Activated CD8-positive, alpha-beta T cell treated with anti-CD3 and anti-CD28 coated beads, Interleukin-2, amount 10 ng/mL, durations not matched to agents 7 days and 5 days (primary cell): ENCODE data around the gene DHX34. TPM values are rescaled to one million over a fixed set of nuclear protein-coding genes. Genes with fewer than 3 reads are reported as not detected.
"Not testable (repeated sequence)": the region's sequence is repeated elsewhere in the genome, so short reads cannot be mapped to it uniquely, and the experiment has no call there.

Experiments used
- ATAC-seq: fragments of 150-1000 bp; cut with Tn5 transposase; one replicate; pipeline ENCODE4 v1.10.0; 2021; ENCODE audit warnings: moderate library complexity
- CTCF ChIA-PET: fragments of 350-600 bp; sonication (Branson Sonifier 250); formaldehyde crosslinking; loops from one replicate; lab custom pipeline; 2021; ENCODE audit warnings: antibody characterized with exemption; lab: Charles Lee
- POLR2A ChIA-PET: fragments of 350-600 bp; sonication (Branson Sonifier 250); formaldehyde crosslinking; loops from one replicate; lab custom pipeline; 2021; ENCODE audit warnings: antibody characterized with exemption; lab: Charles Lee
- DNase-seq: peaks from one replicate; pipeline ENCODE4 v3.0.0-alpha.2; 2020
- H3K27ac Mint-ChIP-seq: one replicate; pipeline ENCODE4 v1.8.0; 2021; ENCODE audit warnings: mild to moderate bottlenecking, mixed read lengths
- H3K27me3 Mint-ChIP-seq: one replicate; pipeline ENCODE4 v1.8.0; 2021; ENCODE audit warnings: low read depth, mixed read lengths
- H3K36me3 Mint-ChIP-seq: one replicate; pipeline ENCODE4 v1.8.0; 2021; ENCODE audit warnings: low read depth, mixed read lengths
- H3K4me1 Mint-ChIP-seq: one replicate; pipeline ENCODE4 v1.8.0; 2021; ENCODE audit warnings: low read depth, mixed read lengths
- H3K4me3 Mint-ChIP-seq: one replicate; pipeline ENCODE4 v1.8.0; 2021; ENCODE audit warnings: mild to moderate bottlenecking, mixed read lengths
- H3K9me3 Mint-ChIP-seq: one replicate; pipeline ENCODE4 v1.8.0; 2022; ENCODE audit warnings: mixed read lengths; ENCODE audit not compliant: insufficient read depth
- total RNA-seq, 2 experiments: library from RNA; stranded (reverse); gene quantifications; one replicate each; pipeline ENCODE4 v1.2.3, GENCODE V29; 2021

The DHX34 gene
- total RNA-seq, 2 experiments from 2014 or later: 12.6 to 13.1 TPM

DNA sequence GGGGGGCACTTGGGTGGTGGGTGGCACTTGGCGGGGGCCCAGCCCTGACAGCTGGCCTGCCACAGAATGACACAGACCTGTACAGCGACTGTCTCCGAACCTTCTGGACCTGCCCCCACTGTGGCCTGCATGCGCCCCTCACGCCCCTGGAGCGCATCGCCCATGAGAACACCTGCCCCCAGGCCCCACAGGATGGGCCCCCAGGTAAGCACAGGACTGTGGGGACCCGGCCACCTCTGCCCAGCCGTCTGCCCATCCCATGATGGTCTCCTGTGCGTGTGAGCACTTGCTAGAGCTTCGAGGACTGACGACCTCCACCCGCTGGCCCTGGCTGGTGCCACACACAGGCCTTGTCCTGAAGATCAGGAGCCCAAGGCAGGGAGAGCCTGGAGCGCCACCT, 32.0 kb downstream of the DHX34 start:
- DNase-seq: no peak
- H3K27ac Mint-ChIP-seq: peak overlapping the region; percentile 68
- ChIA-PET POLR2A (no interaction called here), CTCF (interaction anchor here (0.6 to 3.5 kb wide), 2 partner anchors 32 to 46 kb away, joined by 3 to 10 read pairs; partner anchors contain the start of gene DHX34)
- no peaks in the 10 kb centered on the region for H3K27me3 Mint-ChIP-seq
- peaks cover 30% of the 10 kb centered on the region for H3K4me1 Mint-ChIP-seq
- ATAC-seq: no peak
- no peak overlapping the region for H3K4me3 Mint-ChIP-seq
- H3K36me3 Mint-ChIP-seq: peaks cover 14% of the 10 kb centered on the region
- no peaks in the 10 kb centered on the region for H3K9me3 Mint-ChIP-seq

DNA sequence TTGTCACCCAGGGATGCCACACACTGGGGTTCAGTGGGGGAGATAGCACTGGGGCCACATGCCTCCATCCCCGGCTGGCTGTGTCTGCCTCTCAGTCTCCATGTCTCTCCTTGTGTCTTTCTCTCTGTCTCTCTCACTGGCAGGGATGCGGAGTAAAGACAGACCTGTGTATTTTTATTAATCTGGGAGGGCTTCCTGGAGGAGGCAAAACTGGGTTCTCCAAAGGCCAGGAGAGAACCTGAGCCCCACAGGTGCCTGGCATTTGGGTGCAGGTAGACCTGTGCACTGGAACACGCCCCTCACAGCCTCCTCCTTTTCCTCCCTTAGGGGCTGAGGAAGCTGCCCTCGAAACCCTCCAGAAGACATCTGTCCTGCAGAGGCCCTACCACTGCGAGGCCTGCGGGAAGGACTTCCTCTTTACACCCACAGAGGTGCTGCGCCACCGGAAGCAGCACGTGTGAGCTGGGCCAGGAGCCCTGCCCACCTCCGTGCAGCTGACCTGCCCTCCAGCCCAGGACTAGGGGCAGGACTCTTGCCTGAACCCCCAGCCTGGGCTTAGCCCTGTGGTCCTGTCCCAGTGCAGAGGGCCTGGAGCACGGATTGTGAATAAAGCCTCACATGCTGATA, 32.7 kb downstream of the DHX34 start:
- Mint-ChIP-seq H3K27me3 (no peaks in the 10 kb centered on the region), H3K36me3 (peaks cover 14% of the 10 kb centered on the region), H3K27ac (peak overlapping the region; percentile 68), H3K9me3 (no peaks in the 10 kb centered on the region), H3K4me3 (no peak overlapping the region), H3K4me1 (peaks cover 30% of the 10 kb centered on the region)
- peak; percentile 63 for DNase-seq
- ATAC-seq: peak; percentile 73
- ChIA-PET POLR2A (no interaction called here), CTCF (interaction anchor here (0.6 to 3.5 kb wide), 3 partner anchors 10 to 47 kb away, joined by 3 to 10 read pairs (median 3); partner anchors contain the start of gene DHX34)

DNA sequence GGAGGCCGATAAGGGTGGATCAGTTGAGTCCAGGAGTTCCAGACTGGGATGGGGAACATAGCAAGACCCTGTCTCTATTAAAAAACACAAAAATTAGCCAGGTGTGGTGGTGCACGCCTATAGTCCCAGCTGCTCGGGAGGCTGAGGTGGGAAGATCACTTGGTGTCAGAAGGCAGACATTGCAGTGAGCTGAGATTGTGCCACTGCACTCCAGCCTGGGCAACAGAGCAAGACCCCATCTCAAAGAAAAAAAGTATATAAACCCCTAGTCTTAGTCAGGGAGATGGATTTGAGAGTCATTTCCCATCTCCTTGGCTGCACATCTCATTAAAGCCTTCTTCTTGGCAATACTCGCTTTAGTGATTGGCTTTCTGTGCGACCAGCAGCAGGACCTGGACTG, 34.8 kb downstream of the DHX34 start:
- ATAC-seq, H3K27ac Mint-ChIP-seq, H3K9me3 Mint-ChIP-seq, H3K4me3 Mint-ChIP-seq, DNase-seq, H3K27me3 Mint-ChIP-seq, POLR2A ChIA-PET: not testable (repeated sequence)
- CTCF ChIA-PET: interaction anchor here (3.5 kb wide), 1 partner anchor 35 kb away, joined by 10 read pairs; the partner anchor contains the start of gene DHX34
- Mint-ChIP-seq H3K36me3 (peaks cover 14% of the 10 kb centered on the region), H3K4me1 (peaks cover 30% of the 10 kb centered on the region)

DNA sequence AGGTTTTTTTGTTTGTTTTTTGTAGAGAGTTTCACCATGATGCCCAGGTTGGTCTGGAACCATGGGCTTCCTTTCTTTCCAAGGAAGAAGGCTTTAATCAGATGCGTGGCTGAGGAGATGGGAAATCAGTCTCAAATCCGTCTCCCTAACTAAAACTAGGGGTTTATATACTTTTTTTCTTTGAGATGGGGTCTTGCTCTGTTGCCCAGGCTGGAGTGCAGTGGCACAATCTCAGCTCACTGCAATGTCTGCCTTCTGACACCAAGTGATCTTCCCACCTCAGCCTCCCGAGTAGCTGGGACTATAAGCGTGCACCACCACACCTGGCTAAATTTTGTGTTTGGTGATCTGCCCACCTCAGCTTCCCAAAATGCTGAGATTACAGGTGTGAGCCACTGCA, 35.4 kb downstream of the DHX34 start:
- Mint-ChIP-seq H3K36me3 (peaks cover 14% of the 10 kb centered on the region), H3K4me1 (peaks cover 30% of the 10 kb centered on the region)
- H3K9me3 Mint-ChIP-seq, H3K27ac Mint-ChIP-seq, H3K27me3 Mint-ChIP-seq, DNase-seq, H3K4me3 Mint-ChIP-seq, ATAC-seq: not testable (repeated sequence)
- ChIA-PET POLR2A (interaction anchor here (0.7 kb wide), 1 partner anchor 351 kb away, joined by 3 read pairs; no protein-coding TSS in a partner anchor), CTCF (interaction anchor here (0.9 to 3.5 kb wide), 3 partner anchors 35 to 36 kb away, joined by 3 to 10 read pairs (median 4); partner anchors contain the start of gene DHX34)

DNA sequence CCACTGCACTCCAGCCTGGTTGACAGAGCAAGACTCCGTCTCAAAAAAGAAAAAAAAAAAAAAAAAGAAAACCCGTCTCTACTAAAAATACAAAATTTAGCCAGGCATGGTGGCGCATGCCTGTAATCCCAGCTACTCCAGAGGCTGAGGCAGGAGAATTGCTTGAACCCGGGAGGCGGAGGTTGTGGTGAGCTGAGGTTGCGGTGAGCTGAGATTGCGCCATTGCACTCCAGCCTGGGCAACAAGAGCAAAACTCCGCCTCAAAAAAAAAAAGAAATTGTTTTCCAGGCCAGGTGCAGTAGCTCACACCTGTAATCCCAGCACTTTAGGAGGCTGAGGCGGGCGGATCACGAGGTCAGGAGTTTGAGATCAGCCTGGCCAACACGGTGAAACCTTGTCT, 37.5 kb downstream of the DHX34 start:
- H3K9me3 Mint-ChIP-seq, H3K27ac Mint-ChIP-seq, DNase-seq, H3K36me3 Mint-ChIP-seq, POLR2A ChIA-PET, H3K4me3 Mint-ChIP-seq, H3K27me3 Mint-ChIP-seq, ATAC-seq, CTCF ChIA-PET: not testable (repeated sequence)
- peaks cover 19% of the 10 kb centered on the region for H3K4me1 Mint-ChIP-seq

DNA sequence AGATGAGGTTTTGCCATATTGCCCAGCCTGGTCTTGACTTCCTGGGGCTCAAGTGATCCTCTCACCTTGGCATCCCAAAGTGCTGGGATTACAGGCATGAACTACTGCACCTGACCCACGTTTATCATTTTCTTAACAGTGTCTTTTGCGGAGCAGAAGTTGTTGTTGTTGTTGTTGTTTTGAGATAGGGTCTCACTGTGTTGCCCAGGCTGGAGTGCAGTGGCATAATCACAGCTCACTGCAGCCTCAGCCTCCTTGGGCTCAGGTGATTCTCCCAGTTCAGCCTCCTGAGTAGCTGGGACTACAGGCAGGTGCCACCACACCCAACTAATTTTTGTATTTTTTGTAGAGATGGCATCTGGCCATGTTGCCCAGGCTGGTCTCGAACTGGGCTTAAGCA, 38.5 kb downstream of the DHX34 start:
- H3K4me3 Mint-ChIP-seq, POLR2A ChIA-PET, H3K4me1 Mint-ChIP-seq, H3K9me3 Mint-ChIP-seq, H3K36me3 Mint-ChIP-seq, CTCF ChIA-PET, ATAC-seq, H3K27me3 Mint-ChIP-seq, DNase-seq, H3K27ac Mint-ChIP-seq: not testable (repeated sequence)

DNA sequence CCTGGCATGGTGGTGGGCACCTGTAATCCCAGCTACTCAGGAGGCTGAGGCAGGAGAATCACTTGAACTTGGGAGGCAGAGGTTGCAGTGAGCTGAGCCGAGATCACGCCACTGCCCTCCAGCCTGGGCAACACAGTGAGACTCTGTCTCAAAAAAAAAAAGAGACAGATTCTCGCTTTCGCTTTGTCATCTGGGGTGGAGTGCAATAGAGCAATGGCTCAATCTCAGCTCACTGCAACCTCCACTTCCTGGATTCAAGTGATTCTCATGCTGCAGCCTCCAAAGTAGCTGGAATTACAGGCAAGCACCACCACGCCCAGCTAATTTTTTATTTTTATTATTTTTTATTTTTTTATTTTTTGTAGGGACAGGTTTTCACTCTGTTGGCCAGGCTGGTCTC, 39.6 kb downstream of the DHX34 start:
- CTCF ChIA-PET: interaction anchor here (0.9 kb wide), 1 partner anchor 93 kb away, joined by 5 read pairs; no protein-coding TSS in a partner anchor
- H3K4me1 Mint-ChIP-seq, DNase-seq, H3K9me3 Mint-ChIP-seq, H3K27ac Mint-ChIP-seq, H3K4me3 Mint-ChIP-seq, POLR2A ChIA-PET, H3K36me3 Mint-ChIP-seq, ATAC-seq, H3K27me3 Mint-ChIP-seq: not testable (repeated sequence)

DNA sequence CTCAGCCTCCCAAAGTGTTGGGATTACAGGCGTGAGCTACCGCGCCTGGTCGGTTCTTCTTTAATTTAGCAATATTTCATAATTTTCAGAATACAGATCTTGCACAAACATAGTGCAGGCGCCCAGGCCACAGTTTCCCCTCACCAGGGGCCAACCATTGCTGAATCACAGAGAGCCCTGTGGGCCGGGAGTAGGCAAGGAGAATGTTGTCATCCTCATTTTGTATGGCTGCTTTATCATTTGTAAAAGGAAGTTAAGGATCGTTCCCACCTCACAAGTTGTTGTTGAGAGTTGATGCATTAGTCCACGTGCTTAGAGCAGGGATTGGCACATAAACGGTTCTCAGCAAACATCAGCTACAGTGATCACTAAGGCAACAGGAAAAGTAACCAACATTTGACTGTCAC, 40.0 kb downstream of the DHX34 start:
- H3K36me3 Mint-ChIP-seq: no peaks in the 10 kb centered on the region

DNA sequence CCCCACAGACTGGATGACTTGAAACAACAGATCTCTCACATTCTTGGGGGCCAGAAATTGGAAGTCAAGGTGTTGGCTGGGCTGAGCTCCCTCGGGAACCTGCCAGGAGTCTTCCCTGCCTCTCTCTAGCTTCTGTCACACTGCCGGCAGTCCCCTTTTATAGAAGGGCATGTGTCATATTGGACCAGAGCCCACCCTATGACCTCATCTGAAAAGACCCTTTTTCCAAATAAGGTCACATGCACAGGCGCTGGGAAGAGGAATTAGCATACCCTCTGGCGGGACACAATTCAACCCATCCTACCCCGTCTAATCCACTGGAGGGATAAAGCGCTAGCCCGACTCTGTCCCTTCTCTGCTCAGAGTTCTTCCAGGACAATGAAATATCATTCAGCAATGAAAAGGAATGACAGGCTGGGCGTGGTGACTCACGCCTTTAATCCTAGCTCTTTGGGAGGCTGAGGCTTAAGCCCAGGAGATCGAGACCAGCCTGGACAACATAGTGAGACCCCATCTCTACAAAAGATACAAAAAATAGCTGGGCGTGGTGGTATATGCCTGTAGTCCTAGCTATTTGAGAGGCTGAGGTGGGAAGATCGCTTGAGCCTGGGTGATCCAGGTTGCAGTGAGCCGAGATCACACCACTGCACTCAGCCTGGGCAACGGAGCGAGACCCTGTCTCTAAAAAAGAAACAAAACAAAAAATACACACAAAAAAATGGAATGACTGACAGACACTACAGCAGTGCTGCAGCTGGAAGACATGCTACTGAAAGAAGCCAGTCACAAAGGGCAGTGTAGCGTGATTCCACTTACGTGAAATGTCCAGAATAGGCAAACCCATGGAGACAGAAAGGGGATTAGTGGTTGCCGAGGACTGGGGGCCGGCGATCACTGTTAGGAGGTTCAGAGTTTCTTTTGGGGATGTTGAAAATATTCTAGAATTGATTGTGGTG, 41.7 kb downstream of the DHX34 start:
- DNase-seq (no peak), ATAC-seq (no peak)
- H3K9me3 Mint-ChIP-seq: no peaks in the 10 kb centered on the region
- H3K36me3 Mint-ChIP-seq: no peaks in the 10 kb centered on the region
- CTCF ChIA-PET: interaction anchor here (0.7 to 3.4 kb wide), 34 partner anchors 8 to 378 kb away, joined by 3 to 49 read pairs (median 3); partner anchors contain the start of genes DHX34 and INAFM1
- H3K4me1 Mint-ChIP-seq: peaks cover 4% of the 10 kb centered on the region
- H3K27ac Mint-ChIP-seq: no peak overlapping the region
- peaks cover 4% of the 10 kb centered on the region for H3K27me3 Mint-ChIP-seq
- no peak overlapping the region for H3K4me3 Mint-ChIP-seq
- POLR2A ChIA-PET: no interaction called here

More for the DNA sequence above, 40.0 kb downstream of the DHX34 start:
- no peak overlapping the region for H3K27ac Mint-ChIP-seq
- no peak overlapping the region for H3K4me3 Mint-ChIP-seq
- no peaks in the 10 kb centered on the region for H3K9me3 Mint-ChIP-seq
- H3K27me3 Mint-ChIP-seq: peaks cover 1% of the 10 kb centered on the region
- peaks cover 4% of the 10 kb centered on the region for H3K4me1 Mint-ChIP-seq
- ATAC-seq (no peak), DNase-seq (no peak)
- ChIA-PET CTCF (interaction anchor here (0.9 to 3.4 kb wide), 2 partner anchors 92 to 94 kb away, joined by 5 to 49 read pairs; no protein-coding TSS in a partner anchor), POLR2A (no interaction called here)

DNA sequence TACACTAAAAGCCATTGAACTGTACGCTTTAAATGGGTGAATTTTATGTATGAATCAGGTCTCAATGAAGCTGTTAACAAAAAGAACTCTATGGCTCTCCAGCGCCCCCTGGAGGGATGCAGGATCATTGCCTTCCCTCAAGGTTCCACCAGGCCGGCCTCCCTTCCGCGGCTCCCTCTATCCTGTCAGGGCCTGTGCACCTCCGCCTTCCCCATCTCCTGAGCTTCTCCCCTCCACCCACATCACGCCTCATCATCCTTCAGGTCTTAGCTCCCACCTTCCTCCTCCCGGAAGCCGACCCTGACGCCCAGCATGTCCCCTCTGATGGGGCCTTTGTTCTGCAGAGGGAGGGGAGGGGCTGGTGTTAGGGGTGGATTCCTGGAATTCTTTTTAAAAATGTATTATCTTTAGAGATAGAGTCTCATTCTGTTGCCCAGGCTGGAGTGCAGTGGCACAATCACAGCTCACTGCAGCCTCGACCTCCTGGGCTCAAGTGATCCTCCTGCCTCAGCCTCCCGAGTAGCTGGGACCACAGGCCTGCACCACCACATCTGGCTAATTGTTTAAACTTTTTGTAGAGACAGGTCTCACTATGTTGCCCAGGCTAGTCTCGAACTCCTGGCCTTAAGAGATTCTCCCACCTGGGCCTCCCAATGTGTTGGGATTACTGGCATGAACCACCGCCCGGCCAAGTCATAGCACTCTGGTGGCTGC, 42.6 kb downstream of the DHX34 start:
- no peaks in the 10 kb centered on the region for H3K36me3 Mint-ChIP-seq
- no peak overlapping the region for H3K27ac Mint-ChIP-seq
- no peaks in the 10 kb centered on the region for H3K9me3 Mint-ChIP-seq
- ChIA-PET CTCF (interaction anchor here (0.7 to 3.4 kb wide), 36 partner anchors 9 to 379 kb away, joined by 3 to 49 read pairs (median 3); partner anchors contain the start of genes DHX34 and INAFM1), POLR2A (no interaction called here)
- H3K4me3 Mint-ChIP-seq: no peak overlapping the region
- DNase-seq (peak; percentile 88), ATAC-seq (peak; percentile 93)
- H3K4me1 Mint-ChIP-seq: peaks cover 4% of the 10 kb centered on the region
- peaks cover 8% of the 10 kb centered on the region for H3K27me3 Mint-ChIP-seq
